ENCODE results near the gene ZFP57. TPM values are rescaled to one million over a fixed set of nuclear protein-coding genes. Genes with fewer than 3 reads are reported as not detected.

ZFP57 gene
- total and polyA plus RNA-seq, 2 of the 13 experiments (the other 11 are each of a cell fraction or from before 2014, with no cell fraction given), result not detected

DNA sequence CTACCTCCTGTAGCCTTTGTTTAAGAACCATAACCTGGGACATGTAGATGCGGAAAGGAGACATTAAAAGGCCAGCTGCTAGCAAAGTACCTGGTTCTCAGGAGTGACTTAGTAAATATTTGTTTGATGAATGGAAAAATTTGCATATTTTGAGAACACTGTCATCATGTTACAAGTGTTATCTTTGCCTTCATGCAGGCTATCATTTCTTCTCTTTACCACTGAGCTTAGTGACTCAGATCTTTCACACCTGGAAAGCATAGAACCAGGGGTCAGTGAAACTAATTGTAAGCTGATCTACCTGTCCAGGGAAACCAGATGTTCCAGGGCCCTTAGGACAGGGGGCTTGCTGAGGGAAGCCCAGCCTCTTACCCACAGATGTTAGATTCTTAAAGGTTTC lies 5.4 kb downstream of the ZFP57 start:
- H3K27me3 ChIP-seq (ENCODE audit: control insufficient read depth in 1 of 2, insufficient read depth in 2 of 2, low read length in 2 of 2), result peaks cover 0 to 4% of the 10 kb centered on the region in 2 experiments; a peak in 1 of 5 replicates
- no peaks in the 10 kb centered on the region for H4K20me1 ChIP-seq (ENCODE audit: insufficient read depth, low read length)
- FAIRE-seq (no peak), ATAC-seq (no peak), DNase-seq (ENCODE audit: low spot score) (no peak)
- TF ChIP-seq, protein P1, sequence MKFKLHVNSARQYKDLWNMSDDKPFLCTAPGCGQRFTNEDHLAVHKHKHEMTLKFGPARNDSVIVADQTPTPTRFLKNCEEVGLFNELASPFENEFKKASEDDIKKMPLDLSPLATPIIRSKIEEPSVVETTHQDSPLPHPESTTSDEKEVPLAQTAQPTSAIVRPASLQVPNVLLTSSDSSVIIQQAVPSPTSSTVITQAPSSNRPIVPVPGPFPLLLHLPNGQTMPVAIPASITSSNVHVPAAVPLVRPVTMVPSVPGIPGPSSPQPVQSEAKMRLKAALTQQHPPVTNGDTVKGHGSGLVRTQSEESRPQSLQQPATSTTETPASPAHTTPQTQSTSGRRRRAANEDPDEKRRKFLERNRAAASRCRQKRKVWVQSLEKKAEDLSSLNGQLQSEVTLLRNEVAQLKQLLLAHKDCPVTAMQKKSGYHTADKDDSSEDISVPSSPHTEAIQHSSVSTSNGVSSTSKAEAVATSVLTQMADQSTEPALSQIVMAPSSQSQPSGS (CRISPR knock-in tag; IDR thresholded peaks at IDR 0.05), result no peak
- TF ChIP-seq, protein P2, sequence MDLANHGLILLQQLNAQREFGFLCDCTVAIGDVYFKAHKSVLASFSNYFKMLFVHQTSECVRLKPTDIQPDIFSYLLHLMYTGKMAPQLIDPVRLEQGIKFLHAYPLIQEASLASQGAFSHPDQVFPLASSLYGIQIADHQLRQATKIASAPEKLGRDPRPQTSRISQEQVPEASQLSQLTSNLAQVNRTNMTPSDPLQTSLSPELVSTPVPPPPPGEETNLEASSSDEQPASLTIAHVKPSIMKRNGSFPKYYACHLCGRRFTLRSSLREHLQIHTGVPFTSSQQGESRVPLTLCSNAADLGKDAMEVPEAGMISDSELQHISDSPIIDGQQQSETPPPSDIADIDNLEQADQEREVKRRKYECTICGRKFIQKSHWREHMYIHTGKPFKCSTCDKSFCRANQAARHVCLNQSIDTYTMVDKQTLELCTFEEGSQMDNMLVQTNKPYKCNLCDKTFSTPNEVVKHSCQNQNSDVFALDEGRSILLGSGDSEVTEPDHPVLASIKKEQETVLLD (CRISPR knock-in tag; IDR thresholded peaks at IDR 0.05; ENCODE audit: low read depth), result no peak
- TF ChIP-seq CREB1 (IDR thresholded peaks at IDR 0.05) (no peak), CREB1 (CRISPR knock-in tag; IDR thresholded peaks at IDR 0.05) (no peak), TOPORS (CRISPR knock-in tag; IDR thresholded peaks at IDR 0.05) (no peak), SP140L (CRISPR knock-in tag; IDR thresholded peaks at IDR 0.05; ENCODE audit: borderline replicate concordance) (no peak)
- TF ChIP-seq, protein P3, sequence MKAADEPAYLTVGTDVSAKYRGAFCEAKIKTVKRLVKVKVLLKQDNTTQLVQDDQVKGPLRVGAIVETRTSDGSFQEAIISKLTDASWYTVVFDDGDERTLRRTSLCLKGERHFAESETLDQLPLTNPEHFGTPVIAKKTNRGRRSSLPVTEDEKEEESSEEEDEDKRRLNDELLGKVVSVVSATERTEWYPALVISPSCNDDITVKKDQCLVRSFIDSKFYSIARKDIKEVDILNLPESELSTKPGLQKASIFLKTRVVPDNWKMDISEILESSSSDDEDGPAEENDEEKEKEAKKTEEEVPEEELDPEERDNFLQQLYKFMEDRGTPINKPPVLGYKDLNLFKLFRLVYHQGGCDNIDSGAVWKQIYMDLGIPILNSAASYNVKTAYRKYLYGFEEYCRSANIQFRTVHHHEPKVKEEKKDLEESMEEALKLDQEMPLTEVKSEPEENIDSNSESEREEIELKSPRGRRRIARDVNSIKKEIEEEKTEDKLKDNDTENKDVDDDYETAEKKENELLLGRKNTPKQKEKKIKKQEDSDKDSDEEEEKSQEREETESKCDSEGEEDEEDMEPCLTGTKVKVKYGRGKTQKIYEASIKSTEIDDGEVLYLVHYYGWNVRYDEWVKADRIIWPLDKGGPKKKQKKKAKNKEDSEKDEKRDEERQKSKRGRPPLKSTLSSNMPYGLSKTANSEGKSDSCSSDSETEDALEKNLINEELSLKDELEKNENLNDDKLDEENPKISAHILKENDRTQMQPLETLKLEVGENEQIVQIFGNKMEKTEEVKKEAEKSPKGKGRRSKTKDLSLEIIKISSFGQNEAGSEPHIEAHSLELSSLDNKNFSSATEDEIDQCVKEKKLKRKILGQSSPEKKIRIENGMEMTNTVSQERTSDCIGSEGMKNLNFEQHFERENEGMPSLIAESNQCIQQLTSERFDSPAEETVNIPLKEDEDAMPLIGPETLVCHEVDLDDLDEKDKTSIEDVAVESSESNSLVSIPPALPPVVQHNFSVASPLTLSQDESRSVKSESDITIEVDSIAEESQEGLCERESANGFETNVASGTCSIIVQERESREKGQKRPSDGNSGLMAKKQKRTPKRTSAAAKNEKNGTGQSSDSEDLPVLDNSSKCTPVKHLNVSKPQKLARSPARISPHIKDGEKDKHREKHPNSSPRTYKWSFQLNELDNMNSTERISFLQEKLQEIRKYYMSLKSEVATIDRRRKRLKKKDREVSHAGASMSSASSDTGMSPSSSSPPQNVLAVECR (CRISPR knock-in tag; IDR thresholded peaks at IDR 0.05; ENCODE audit: borderline replicate concordance), result no peak
- TF ChIP-seq, protein P4, sequence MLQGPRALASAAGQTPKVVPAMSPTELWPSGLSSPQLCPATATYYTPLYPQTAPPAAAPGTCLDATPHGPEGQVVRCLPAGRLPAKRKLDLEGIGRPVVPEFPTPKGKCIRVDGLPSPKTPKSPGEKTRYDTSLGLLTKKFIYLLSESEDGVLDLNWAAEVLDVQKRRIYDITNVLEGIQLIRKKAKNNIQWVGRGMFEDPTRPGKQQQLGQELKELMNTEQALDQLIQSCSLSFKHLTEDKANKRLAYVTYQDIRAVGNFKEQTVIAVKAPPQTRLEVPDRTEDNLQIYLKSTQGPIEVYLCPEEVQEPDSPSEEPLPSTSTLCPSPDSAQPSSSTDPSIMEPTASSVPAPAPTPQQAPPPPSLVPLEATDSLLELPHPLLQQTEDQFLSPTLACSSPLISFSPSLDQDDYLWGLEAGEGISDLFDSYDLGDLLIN (CRISPR knock-in tag; IDR thresholded peaks at IDR 0.05; ENCODE audit: borderline replicate concordance), result no peak
- H3K36me3 ChIP-seq (replicated peaks in 1 of 2; ENCODE audit: control insufficient read depth in 1 of 2, insufficient read depth in 2 of 2, low read length in 2 of 2), result no peaks in the 10 kb centered on the region
- H3K9me3 ChIP-seq (ENCODE audit: low read length), result no peaks in the 10 kb centered on the region
- no peak overlapping the region for H2AFZ ChIP-seq (ENCODE audit: low read length)
- H3K27ac ChIP-seq (ENCODE audit: extremely low read length, insufficient read depth, low read length), result no peak overlapping the region
- no peak overlapping the region for H3K9ac ChIP-seq (ENCODE audit: insufficient read depth, low read depth, low read length)
- ChIA-PET POLR2A (no interaction called here), CTCF (ENCODE audit: low intra/inter-chr PET ratio, low total read pairs) (no interaction called here)
- no peak overlapping the region for H3K4me3 ChIP-seq (replicated peaks in 1 of 3; ENCODE audit: insufficient read depth in 1 of 3, low read depth in 2 of 3, low read length in 3 of 3)
- no peaks in the 10 kb centered on the region for H3K79me2 ChIP-seq (ENCODE audit: insufficient read depth, low read length)
- no peak overlapping the region for H3K4me2 ChIP-seq (ENCODE audit: low read depth, low read length)
- BruUV-seq (replicated peaks), result no TSS peak
- H3K4me1 ChIP-seq (ENCODE audit: insufficient read depth, low read length), result no peaks in the 10 kb centered on the region
- intact Hi-C loops (cut with micrococcal nuclease; ENCODE audit: unreplicated experiment) (no loop called here), in situ Hi-C loops (cut with HindIII; ENCODE audit: extremely low pct_ligation_motif_present, low pct_unique_long_range_greater_than_20kb) (no loop called here)
- 50% methylated on average over 1 of the region's 1 CpG for WGBS (ENCODE audit: low lambda C conversion rate)
